Measurements from ENCODE around the gene ZNF362.
"Not testable (repeated sequence)": the region's sequence is repeated elsewhere in the genome, so short reads cannot be mapped to it uniquely, and the experiment has no call there.

The ZNF362 gene

DNA sequence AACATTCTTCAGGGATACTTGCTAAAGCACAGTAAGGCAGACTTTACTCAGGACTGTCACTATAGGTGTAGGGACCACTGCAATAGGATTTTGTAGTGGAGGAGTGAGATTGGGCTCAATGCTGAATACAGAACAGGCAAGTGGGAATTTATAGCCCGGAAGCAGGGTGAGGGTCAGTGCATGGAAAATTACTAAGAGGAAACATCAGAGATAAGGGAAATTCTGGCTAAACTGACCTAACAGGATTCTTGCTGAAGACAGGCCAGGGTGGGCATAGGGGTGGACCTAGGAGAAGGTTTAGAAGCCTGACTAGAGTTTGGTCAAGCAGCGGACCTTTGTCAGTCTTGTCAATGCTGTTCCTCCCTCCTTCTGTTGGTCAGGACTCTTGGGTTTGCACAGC, 20.8 kb upstream of the ZNF362 start:
- no peak overlapping the region for H3K27ac Mint-ChIP-seq
- no peaks in the 10 kb centered on the region for H3K36me3 Mint-ChIP-seq (ENCODE audit: low read depth)
- no peaks in the 10 kb centered on the region for H3K9me3 Mint-ChIP-seq
- no peak overlapping the region for H3K4me3 Mint-ChIP-seq
- no peak for DNase-seq (ENCODE audit: low spot score)
- H3K4me1 Mint-ChIP-seq (ENCODE audit: low read depth): peaks cover 21% of the 10 kb centered on the region
- H3K27me3 Mint-ChIP-seq (ENCODE audit: low read depth): peaks cover 5% of the 10 kb centered on the region

DNA sequence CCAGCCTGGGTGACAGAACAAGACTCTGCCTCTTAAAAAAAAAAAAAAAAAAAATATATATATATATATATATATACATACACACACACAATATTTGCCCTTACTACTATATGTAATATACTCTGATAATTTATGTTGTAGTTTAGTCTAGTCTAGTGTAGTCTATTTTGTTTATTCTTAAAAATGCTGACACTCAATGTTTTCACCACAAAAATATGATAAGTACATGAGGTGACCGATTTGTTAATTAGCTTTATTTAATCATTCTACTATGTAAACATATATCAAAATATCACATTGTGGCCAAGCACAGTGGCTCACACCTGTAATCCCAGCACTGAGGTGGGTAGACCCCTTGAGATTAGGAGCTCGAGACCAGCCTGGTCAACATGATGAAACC, 19.8 kb upstream of the ZNF362 start:
- no peaks in the 10 kb centered on the region for H3K36me3 Mint-ChIP-seq (ENCODE audit: low read depth)
- H3K4me3 Mint-ChIP-seq: no peak overlapping the region
- no peaks in the 10 kb centered on the region for H3K9me3 Mint-ChIP-seq
- no peak overlapping the region for H3K27ac Mint-ChIP-seq
- peaks cover 17% of the 10 kb centered on the region for H3K4me1 Mint-ChIP-seq (ENCODE audit: low read depth)
- H3K27me3 Mint-ChIP-seq (ENCODE audit: low read depth): peaks cover 10% of the 10 kb centered on the region
- no peak for DNase-seq (ENCODE audit: low spot score)

DNA sequence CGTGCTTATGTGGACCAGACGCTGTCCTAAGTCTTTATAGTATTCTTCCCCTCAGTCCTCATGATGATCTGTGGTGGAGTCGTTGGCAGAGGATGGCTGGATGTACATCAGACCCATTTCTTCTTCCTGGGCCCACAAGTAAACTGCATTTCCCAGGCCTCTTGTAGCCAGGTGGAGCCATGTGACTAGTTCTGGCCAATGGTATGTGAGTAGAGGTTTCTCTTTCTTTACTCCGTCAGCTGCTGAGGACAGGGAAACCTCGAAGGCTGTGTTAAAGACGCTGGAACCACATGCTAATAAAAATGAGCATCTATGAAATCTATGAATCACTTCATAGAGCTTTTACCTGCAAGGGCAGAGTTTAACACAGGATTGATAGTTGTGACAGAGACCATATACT, 18.7 kb upstream of the ZNF362 start:
- Mint-ChIP-seq H3K27me3 (ENCODE audit: low read depth) (peaks cover 17% of the 10 kb centered on the region), H3K36me3 (ENCODE audit: low read depth) (no peaks in the 10 kb centered on the region), H3K27ac (no peak overlapping the region), H3K4me1 (ENCODE audit: low read depth) (peaks cover 20% of the 10 kb centered on the region), H3K9me3 (no peaks in the 10 kb centered on the region), H3K4me3 (no peak overlapping the region)
- no peak for DNase-seq (ENCODE audit: low spot score)

DNA sequence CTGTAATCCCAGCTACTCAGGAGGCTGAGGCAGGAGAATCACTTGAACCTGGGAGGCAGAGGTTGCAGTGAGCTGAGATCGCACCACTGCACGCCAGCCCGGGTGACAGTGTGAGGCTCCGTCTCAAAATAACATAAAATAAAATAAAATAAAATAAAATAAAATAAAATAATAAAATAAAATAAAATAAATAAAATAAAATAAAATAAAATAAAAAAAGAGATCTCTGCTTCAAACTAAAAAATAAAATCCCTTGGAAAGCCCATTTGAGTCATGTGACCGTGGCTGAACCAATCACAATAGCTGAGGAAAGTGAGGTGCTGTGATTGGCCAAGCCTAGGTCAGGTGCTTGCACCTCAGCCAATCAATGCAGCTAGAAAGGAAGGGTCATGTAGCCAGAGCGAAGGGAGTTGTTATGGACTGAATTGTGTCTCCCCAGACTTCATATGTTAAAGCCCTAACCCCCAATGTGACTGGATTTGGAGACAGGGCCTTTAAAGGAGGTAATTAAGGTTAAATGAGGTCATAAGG, 18.0 kb upstream of the ZNF362 start:
- peaks cover 16% of the 10 kb centered on the region for H3K4me1 Mint-ChIP-seq (ENCODE audit: low read depth)
- DNase-seq (ENCODE audit: low spot score); H3K27ac Mint-ChIP-seq: not testable (repeated sequence)

GRCh38 chr1:33239410-33239809, 16.9 kb upstream of the ZNF362 start:
- Mint-ChIP-seq H3K4me1 (ENCODE audit: low read depth) (peaks cover 15% of the 10 kb centered on the region), H3K27me3 (ENCODE audit: low read depth) (peaks cover 17% of the 10 kb centered on the region)
- not testable (repeated sequence) for H3K27ac Mint-ChIP-seq; H3K4me3 Mint-ChIP-seq; DNase-seq (ENCODE audit: low spot score); H3K9me3 Mint-ChIP-seq; H3K36me3 Mint-ChIP-seq (ENCODE audit: low read depth)

More for the DNA sequence above, 18.0 kb upstream of the ZNF362 start:
- not testable (repeated sequence) for H3K36me3 Mint-ChIP-seq (ENCODE audit: low read depth); H3K9me3 Mint-ChIP-seq; H3K4me3 Mint-ChIP-seq
- peaks cover 17% of the 10 kb centered on the region for H3K27me3 Mint-ChIP-seq (ENCODE audit: low read depth)

DNA sequence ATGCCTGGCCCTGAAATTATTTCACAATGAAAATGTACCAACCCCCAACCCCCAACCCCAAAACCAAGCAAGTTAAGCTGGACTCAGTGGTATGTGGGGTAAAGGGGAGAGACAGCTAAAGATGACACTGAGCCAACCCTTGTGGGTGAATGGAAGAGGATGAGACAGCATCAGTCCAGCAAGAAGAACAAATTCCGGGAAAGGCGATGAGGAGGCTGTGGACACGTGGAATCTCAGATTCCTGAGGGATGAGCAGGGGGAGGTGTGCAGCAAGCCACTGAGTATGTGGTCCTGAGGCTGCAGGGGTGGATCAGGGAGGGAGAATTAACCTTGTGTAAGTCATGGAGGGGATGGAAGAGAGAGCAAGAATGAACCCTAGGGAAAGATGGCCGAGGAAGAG, 14.4 kb upstream of the ZNF362 start:
- DNase-seq (ENCODE audit: low spot score): no peak
- Mint-ChIP-seq H3K27ac (no peak overlapping the region), H3K9me3 (no peaks in the 10 kb centered on the region), H3K36me3 (ENCODE audit: low read depth) (no peaks in the 10 kb centered on the region), H3K27me3 (ENCODE audit: low read depth) (peaks cover 17% of the 10 kb centered on the region), H3K4me1 (ENCODE audit: low read depth) (peaks cover 13% of the 10 kb centered on the region), H3K4me3 (no peak overlapping the region)

DNA sequence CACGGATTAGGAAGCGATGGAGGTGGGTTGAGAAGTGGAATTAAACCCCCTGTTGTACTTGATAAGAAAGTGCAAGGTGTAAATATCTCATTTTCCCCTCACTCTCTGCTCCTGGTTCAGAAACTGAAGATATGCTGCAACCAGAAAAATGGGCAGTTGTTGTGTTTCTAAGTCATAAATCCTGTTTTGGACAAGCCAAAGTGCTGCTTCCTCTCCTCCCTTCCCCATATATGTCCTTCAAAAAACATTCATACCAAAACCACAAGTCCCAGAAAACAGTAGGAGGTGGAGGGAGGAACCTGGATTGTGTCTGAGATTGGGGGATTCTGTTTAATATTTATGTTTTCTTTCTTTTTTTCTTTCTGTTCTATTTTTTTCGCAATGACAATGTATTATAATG, 13.6 kb upstream of the ZNF362 start:
- Mint-ChIP-seq H3K4me3 (no peak overlapping the region), H3K4me1 (ENCODE audit: low read depth) (peaks cover 7% of the 10 kb centered on the region), H3K36me3 (ENCODE audit: low read depth) (no peaks in the 10 kb centered on the region), H3K27me3 (ENCODE audit: low read depth) (peaks cover 17% of the 10 kb centered on the region), H3K27ac (no peak overlapping the region), H3K9me3 (no peaks in the 10 kb centered on the region)
- DNase-seq (ENCODE audit: low spot score): no peak

DNA sequence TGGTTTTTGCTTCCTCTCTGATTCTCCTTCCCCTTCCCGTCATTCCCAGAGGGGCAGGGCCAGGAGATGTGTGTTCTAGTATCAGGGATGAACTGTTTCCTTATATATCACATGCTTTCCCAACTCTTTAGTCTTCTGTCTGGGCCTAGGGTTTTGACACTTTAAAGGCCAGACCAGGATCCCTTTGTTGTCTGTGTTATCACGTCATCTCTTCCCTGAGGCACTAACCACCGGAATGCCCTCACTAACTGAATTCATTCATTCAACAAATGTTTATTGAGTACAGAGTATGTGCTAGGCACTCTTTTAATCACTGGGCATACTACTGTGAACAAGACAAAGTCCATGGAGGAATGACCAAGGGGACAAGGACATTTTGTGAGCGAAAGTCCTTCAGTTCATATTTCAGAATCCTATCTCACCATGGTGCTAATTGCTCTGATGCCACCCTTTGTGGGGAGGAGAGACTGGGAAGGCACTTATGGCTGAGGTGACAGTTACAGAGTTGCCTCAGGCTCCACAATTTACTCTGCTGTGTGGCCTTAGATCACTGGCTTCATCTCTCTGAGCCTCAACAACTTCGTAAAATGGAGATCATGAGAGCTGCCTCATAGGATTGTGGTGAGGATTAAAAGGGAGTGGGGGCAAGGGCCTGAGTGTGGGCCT, 12.0 kb upstream of the ZNF362 start:
- H3K9me3 Mint-ChIP-seq: no peaks in the 10 kb centered on the region
- no peak for DNase-seq (ENCODE audit: low spot score)
- peaks cover 21% of the 10 kb centered on the region for H3K27me3 Mint-ChIP-seq (ENCODE audit: low read depth)
- no peaks in the 10 kb centered on the region for H3K36me3 Mint-ChIP-seq (ENCODE audit: low read depth)
- no peak overlapping the region for H3K4me3 Mint-ChIP-seq
- H3K27ac Mint-ChIP-seq: no peak overlapping the region
- peaks cover 4% of the 10 kb centered on the region for H3K4me1 Mint-ChIP-seq (ENCODE audit: low read depth)

- Mint-ChIP-seq H3K9me3 (no peaks in the 10 kb centered on the region), H3K27me3 (ENCODE audit: low read depth) (peaks cover 23% of the 10 kb centered on the region), H3K36me3 (ENCODE audit: low read depth) (no peaks in the 10 kb centered on the region), H3K4me1 (ENCODE audit: low read depth) (peaks cover 4% of the 10 kb centered on the region), H3K27ac (no peak overlapping the region), H3K4me3 (no peak overlapping the region)
- DNase-seq (ENCODE audit: low spot score): no peak
Measured at GRCh38 chr1:33244809-33245186, 11.5 kb upstream of the ZNF362 start.

DNA sequence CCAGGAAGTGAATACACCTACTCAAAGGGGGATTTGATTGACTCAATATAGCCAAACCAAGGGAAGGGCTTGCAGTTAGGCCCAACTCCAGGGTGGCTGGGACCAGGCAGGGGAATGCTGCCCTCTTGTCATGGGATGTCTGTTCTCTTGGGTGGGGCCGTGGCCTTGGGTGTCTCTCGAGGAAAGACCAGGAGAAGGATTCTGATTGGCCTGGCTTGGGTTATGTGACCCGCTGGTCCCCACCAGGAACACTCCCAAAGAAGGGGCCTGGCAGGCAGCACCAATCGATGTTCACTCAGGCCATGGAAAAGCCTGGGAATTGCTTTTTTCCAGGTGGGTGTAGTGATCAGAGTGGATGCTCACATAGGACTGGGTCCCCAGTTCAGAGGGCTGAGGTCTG, 10.1 kb upstream of the ZNF362 start:
- no peak for DNase-seq (ENCODE audit: low spot score)
- no peak overlapping the region for H3K27ac Mint-ChIP-seq
- H3K9me3 Mint-ChIP-seq: no peaks in the 10 kb centered on the region
- no peak overlapping the region for H3K4me3 Mint-ChIP-seq
- no peaks in the 10 kb centered on the region for H3K36me3 Mint-ChIP-seq (ENCODE audit: low read depth)
- peaks cover 20% of the 10 kb centered on the region for H3K27me3 Mint-ChIP-seq (ENCODE audit: low read depth)
- peaks cover 4% of the 10 kb centered on the region for H3K4me1 Mint-ChIP-seq (ENCODE audit: low read depth)

DNA sequence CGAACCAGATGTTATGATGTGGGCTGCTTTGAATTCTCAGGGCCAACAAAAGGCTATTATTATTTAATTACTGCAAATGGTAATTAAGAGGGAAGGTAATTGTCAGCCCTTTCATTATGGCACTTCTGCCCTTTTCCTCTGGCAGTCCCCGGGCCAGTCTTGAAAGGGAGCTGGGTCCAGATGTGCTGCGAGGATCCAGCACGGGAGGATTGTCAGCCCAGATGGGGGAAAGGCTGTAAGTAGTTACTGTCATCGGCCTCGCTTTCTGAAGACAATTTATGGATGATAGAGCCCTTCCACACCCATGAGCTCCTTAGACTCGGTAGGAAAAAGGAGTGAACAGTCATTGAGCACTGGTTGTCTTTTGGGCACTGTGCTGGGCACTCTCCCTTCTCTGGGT, 8.7 kb upstream of the ZNF362 start:
- no peak overlapping the region for H3K27ac Mint-ChIP-seq
- no peak overlapping the region for H3K4me3 Mint-ChIP-seq
- no peaks in the 10 kb centered on the region for H3K36me3 Mint-ChIP-seq (ENCODE audit: low read depth)
- H3K27me3 Mint-ChIP-seq (ENCODE audit: low read depth): peaks cover 15% of the 10 kb centered on the region
- H3K9me3 Mint-ChIP-seq: no peaks in the 10 kb centered on the region
- DNase-seq (ENCODE audit: low spot score): no peak
- no peaks in the 10 kb centered on the region for H3K4me1 Mint-ChIP-seq (ENCODE audit: low read depth)

DNA sequence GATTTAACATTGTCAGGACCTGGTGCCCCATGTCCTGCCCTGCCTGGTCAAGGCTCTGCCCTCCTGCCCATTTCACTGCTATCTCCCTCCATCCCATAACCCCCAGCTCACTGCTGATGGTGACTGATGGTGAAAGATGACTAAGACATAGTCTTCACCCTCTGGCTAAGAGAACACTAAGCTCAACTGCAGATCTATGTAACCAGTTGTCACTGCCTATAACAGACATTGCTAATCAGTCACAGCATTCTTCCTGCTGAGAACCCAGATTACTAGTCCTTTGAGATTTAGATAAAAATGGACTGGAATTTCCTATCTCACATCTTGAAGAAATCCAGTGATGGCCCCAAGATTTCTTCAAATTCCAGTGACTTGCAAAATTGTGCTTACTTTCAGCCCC, 8.0 kb upstream of the ZNF362 start:
- H3K27ac Mint-ChIP-seq: no peak overlapping the region
- H3K9me3 Mint-ChIP-seq: no peaks in the 10 kb centered on the region

DNA sequence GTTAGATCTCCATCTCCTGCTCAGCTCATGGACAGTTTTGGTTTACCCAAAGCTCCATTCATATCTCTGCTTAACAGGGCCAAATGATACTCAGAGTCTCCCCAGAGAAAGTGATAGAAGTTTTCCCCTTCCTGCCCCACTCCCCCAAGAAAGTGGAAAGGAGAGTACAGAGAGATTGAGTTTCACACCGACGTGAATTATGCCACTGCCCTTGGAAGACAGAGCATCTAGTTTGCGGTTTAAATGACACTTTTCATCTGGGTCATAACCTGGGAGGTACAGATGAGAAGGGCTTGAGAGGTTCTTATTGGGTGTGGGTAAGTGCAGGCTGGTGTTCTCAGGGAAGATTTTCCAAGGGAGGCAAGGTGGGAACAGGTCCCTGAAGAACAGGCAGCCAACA, 6.9 kb upstream of the ZNF362 start:
- H3K4me3 Mint-ChIP-seq: no peak overlapping the region
- H3K36me3 Mint-ChIP-seq (ENCODE audit: low read depth): no peaks in the 10 kb centered on the region
- H3K9me3 Mint-ChIP-seq: no peaks in the 10 kb centered on the region
- H3K27ac Mint-ChIP-seq: no peak overlapping the region
- no peaks in the 10 kb centered on the region for H3K4me1 Mint-ChIP-seq (ENCODE audit: low read depth)
- peaks cover 17% of the 10 kb centered on the region for H3K27me3 Mint-ChIP-seq (ENCODE audit: low read depth)
- no peak for DNase-seq (ENCODE audit: low spot score)

More for the DNA sequence above, 8.0 kb upstream of the ZNF362 start:
- no peak for DNase-seq (ENCODE audit: low spot score)
- peaks cover 17% of the 10 kb centered on the region for H3K27me3 Mint-ChIP-seq (ENCODE audit: low read depth)
- no peaks in the 10 kb centered on the region for H3K36me3 Mint-ChIP-seq (ENCODE audit: low read depth)
- H3K4me1 Mint-ChIP-seq (ENCODE audit: low read depth): no peaks in the 10 kb centered on the region
- H3K4me3 Mint-ChIP-seq: no peak overlapping the region

DNA sequence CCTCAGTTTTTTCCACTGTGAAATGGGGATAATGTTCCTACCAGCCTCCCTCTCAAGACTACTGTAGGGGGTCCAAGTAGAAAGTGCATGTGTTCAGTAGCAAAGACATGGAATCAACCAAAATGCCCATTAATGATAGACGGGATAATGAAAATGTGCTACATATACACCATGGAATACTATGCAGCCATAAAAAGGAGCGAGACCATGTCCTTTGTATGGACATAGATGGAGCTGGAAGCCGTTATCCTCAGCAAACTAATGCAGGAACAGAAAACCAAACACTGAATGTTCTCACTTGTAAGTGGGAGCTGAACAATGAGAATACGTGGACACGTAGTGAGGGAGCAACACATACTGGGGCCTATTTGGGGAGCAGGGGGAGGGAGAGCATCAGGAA, 6.1 kb upstream of the ZNF362 start:
- Mint-ChIP-seq H3K27me3 (ENCODE audit: low read depth) (peaks cover 17% of the 10 kb centered on the region), H3K4me3 (no peak overlapping the region), H3K27ac (no peak overlapping the region), H3K9me3 (no peaks in the 10 kb centered on the region), H3K4me1 (ENCODE audit: low read depth) (peaks cover 3% of the 10 kb centered on the region), H3K36me3 (ENCODE audit: low read depth) (no peaks in the 10 kb centered on the region)
- DNase-seq (ENCODE audit: low spot score): no peak

DNA sequence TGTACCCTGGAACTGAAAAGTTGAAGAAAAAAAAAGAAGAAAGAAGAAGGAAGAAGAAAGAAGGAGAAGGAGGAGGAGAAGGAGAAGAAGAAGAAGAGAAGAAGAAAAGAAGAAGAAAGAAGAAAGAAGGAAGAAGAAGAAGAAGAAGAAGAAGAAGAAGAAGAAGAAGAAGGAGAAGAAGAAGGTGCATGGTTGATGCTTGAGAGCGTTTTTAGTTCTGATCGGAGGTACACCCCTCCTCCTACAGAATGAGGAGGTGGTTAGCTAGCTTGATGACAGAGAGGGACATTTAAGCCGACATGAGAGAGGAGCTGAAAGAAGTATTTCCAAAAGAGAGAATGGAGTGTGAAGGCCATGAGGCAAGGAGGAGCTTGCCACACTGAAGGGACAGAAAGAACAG, 5.6 kb upstream of the ZNF362 start:
- Mint-ChIP-seq H3K4me1 (ENCODE audit: low read depth) (peaks cover 5% of the 10 kb centered on the region), H3K9me3 (no peaks in the 10 kb centered on the region), H3K36me3 (ENCODE audit: low read depth) (no peaks in the 10 kb centered on the region), H3K27me3 (ENCODE audit: low read depth) (peaks cover 17% of the 10 kb centered on the region), H3K27ac (no peak overlapping the region), H3K4me3 (no peak overlapping the region)
- DNase-seq (ENCODE audit: low spot score): no peak

All from T-helper 2 cell treated with Interferon-gamma antibody and Interleukin-4, amounts not matched to agents 5 μg/mL and 100 μg/mL, for 36 hours (primary cell).